Endothelial cell of hepatic sinusoid (primary cell): ENCODE results near the gene TTYH2.

Experiments
- in situ Hi-C: cut with HindIII; loops from 2 replicates; pipeline ENCODE4 v1.10.0; 2017; ENCODE audit warnings: low sequenced_read_pairs

TTYH2 gene

GRCh38 chr17:74231928-74232907, 18.8 kb downstream of the TTYH2 start:
- in situ Hi-C loops, result no loop called here

GRCh38 chr17:74233937-74234336, 20.6 kb downstream of the TTYH2 start:
- in situ Hi-C loops, result no loop called here

GRCh38 chr17:74234486-74234885, 21.1 kb downstream of the TTYH2 start:
- in situ Hi-C loops, result no loop called here

GRCh38 chr17:74235040-74235581, 21.7 kb downstream of the TTYH2 start:
- in situ Hi-C loops, result no loop called here

GRCh38 chr17:74235911-74236371, 22.6 kb downstream of the TTYH2 start:
- in situ Hi-C loops, result no loop called here

GRCh38 chr17:74237321-74237720, 23.9 kb downstream of the TTYH2 start:
- in situ Hi-C loops, result no loop called here

- in situ Hi-C loops, result no loop called here
Observed at GRCh38 chr17:74239172-74239571, 25.8 kb downstream of the TTYH2 start.

- in situ Hi-C loops, result no loop called here
Observed at GRCh38 chr17:74240618-74241205, 27.3 kb downstream of the TTYH2 start.

GRCh38 chr17:74241431-74241830, 28.1 kb downstream of the TTYH2 start:
- in situ Hi-C loops, result no loop called here

- in situ Hi-C loops, result no loop called here
Observed at GRCh38 chr17:74241847-74242246, 28.5 kb downstream of the TTYH2 start.

GRCh38 chr17:74243013-74243755, 29.8 kb downstream of the TTYH2 start:
- in situ Hi-C loops, result no loop called here

- in situ Hi-C loops, result no loop called here
Observed at GRCh38 chr17:74244128-74244527, 30.8 kb downstream of the TTYH2 start.

- in situ Hi-C loops, result no loop called here
Observed at GRCh38 chr17:74244548-74244947, 31.2 kb downstream of the TTYH2 start.

GRCh38 chr17:74245145-74245831, 31.9 kb downstream of the TTYH2 start:
- in situ Hi-C loops, result no loop called here

- in situ Hi-C loops, result no loop called here
Observed at GRCh38 chr17:74245871-74246270, 32.5 kb downstream of the TTYH2 start.

- in situ Hi-C loops, result loop anchor here (5.0 kb wide), 1 partner anchor 53 kb away; no protein-coding TSS in a partner anchor
Observed at GRCh38 chr17:74249590-74250270, 36.4 kb downstream of the TTYH2 start.

GRCh38 chr17:74250324-74250995, 37.1 kb downstream of the TTYH2 start:
- in situ Hi-C loops, result loop anchor here (5.0 kb wide), 1 partner anchor 52 kb away; no protein-coding TSS in a partner anchor

GRCh38 chr17:74251051-74251450, 37.7 kb downstream of the TTYH2 start:
- in situ Hi-C loops, result loop anchor here (5.0 kb wide), 1 partner anchor 51 kb away; no protein-coding TSS in a partner anchor

GRCh38 chr17:74251569-74251968, 38.2 kb downstream of the TTYH2 start:
- in situ Hi-C loops, result loop anchor here (5.0 kb wide), 1 partner anchor 51 kb away; no protein-coding TSS in a partner anchor
